Sigmoid colon (tissue), 4 donors: ENCODE results near the gene KREMEN2.
"Not testable (repeated sequence)": the region's sequence is repeated elsewhere in the genome, so short reads cannot be mapped to it uniquely, and the experiment has no call there.

Experiments
- CTCF ChIP-seq, 4 experiments: fragments of 450-650 bp in 3 of 4; fragments of 200-600 bp in 1 of 4; IDR thresholded peaks; one replicate each; pipeline ENCODE4 v1.5.1; 2016 to 2019; ENCODE audit warnings: antibody characterized with exemption in 4 of 4, mild to moderate bottlenecking in 3 of 4, moderate library complexity in 2 of 4
- POLR2A ChIP-seq, 2 donors: fragments of 450-650 bp; IDR thresholded peaks; one replicate each; pipeline ENCODE4 v1.6.1; 2016; ENCODE audit warnings: antibody characterized with exemption in 2 of 2, mild to moderate bottlenecking in 2 of 2, moderate library complexity in 2 of 2
- POLR2AphosphoS5 ChIP-seq, 4 donors: sonication (generic); formaldehyde crosslinking; IDR thresholded peaks; one replicate each; pipeline ENCODE4 v1.6.1; 2017; ENCODE audit warnings: antibody characterized with exemption in 4 of 4

DNA sequence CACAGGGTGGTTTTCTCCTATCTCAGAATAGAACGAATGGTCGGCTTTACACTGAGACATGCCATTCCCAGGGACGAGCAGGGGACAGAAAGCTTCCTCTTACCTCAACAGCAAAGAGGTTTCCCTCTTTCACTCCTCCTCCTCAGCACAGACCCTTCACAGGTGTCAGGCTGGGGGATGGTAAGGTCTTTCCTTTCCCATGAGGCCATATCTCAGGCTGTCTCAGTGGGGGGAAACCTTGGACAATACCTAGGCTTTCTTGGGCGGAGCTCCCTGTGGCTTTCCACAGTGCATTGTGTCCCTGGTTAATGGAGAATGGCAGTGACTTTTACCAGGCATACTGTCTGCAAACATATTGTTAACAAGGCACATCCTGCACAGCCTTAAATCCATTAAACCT lies 35.9 kb upstream of the KREMEN2 start:
- not testable (repeated sequence) for TF ChIP-seq CTCF, POLR2A, POLR2AphosphoS5 (IDR thresholded peaks at IDR 0.05)
